Esophagus squamous epithelium (tissue), 5 donors: ENCODE measurements around the gene LCE1A. TPM values are rescaled to one million over a fixed set of nuclear protein-coding genes. Genes with fewer than 3 reads are reported as not detected.
A peak's percentile ranks its signal among the peaks of the same experiment; 100 is the strongest.

ENCODE experiments used
- DNase-seq: peaks from one replicate; lab custom pipeline; 2025; lab: John Stamatoyannopoulos, UW
- H3K27ac ChIP-seq, 4 donors: fragments of 200-600 bp; sonication (generic); one replicate each; pipeline ENCODE4 v1.5.1; 2016 to 2019; ENCODE audit warnings: mild to moderate bottlenecking in 1 of 4
- H3K27me3 ChIP-seq, 4 donors: fragments of 200-600 bp; sonication (generic); 1 replicate in 3 of 4; 2 replicates in 1 of 4; pipeline versions ENCODE4 v1.5.1 to v1.6.0; 2017 to 2021; ENCODE audit warnings: antibody characterized with exemption in 1 of 4
- H3K36me3 ChIP-seq, 3 donors: fragments of 200-600 bp; sonication (generic); one replicate each; pipeline ENCODE4 v1.5.1; 2016 to 2019
- H3K4me1 ChIP-seq, 3 donors: fragments of 200-600 bp; sonication (generic); one replicate each; pipeline ENCODE4 v1.5.1; 2017 to 2019
- H3K4me3 ChIP-seq, 4 donors: fragments of 200-600 bp; sonication (generic); 1 replicate in 3 of 4; 2 replicates in 1 of 4; pipeline ENCODE4 v1.5.1; 2016 to 2019; ENCODE audit warnings: mild to moderate bottlenecking in 2 of 4, moderate library complexity in 1 of 4
- H3K9me3 ChIP-seq, 3 donors: fragments of 200-600 bp; sonication (generic); one replicate each; pipeline ENCODE4 v1.5.1; 2016 to 2019
- CTCF ChIP-seq, 6 experiments: fragments of 450-650 bp in 4 of 6; fragments of 200-600 bp in 2 of 6; sonication (generic) in 2 of 6; IDR thresholded peaks; one replicate each; pipeline ENCODE4 v1.5.1; 2016 to 2019; ENCODE audit warnings: antibody characterized with exemption in 6 of 6, mild to moderate bottlenecking in 4 of 6, moderate library complexity in 4 of 6
- POLR2A ChIP-seq, 4 donors: fragments of 450-650 bp; IDR thresholded peaks; one replicate each; pipeline ENCODE4 v1.6.1; 2017; ENCODE audit warnings: antibody characterized with exemption in 4 of 4, mild to moderate bottlenecking in 4 of 4, moderate library complexity in 3 of 4
- WGBS, 2 donors: methylation state at CpG; one replicate each; pipeline ENCODE4 v1.1.5; 2018; 5-methylcytosine and 5-hydroxymethylcytosine counted together
- intact Hi-C: fragments of 100-400 bp; cut with DNase I; formaldehyde crosslinking; loops from one replicate; pipeline ENCODE4 v1.15.0; 2022
- total RNA-seq, 4 donors: library from RNA; depleted of rRNA; stranded (reverse); fragments of >200 nt; gene quantifications; one replicate each; pipeline ENCODE4 v1.1.0, GENCODE V29; 2016
- donor health status: DM: yes; HTN: yes; CAD: no.

LCE1A gene
- total RNA-seq, 4 donors from 2014 or later, result not detected

- WGBS, 2 donors, result 83 to 90% methylated on average over 2 of the region's 2 CpGs
- intact Hi-C loops, result loop anchor here (10.0 kb wide), 1 partner anchor 212 kb away; no protein-coding TSS in a partner anchor
- Histone ChIP-seq H3K9me3 (no peaks in the 10 kb centered on the region), H3K4me1 (peaks cover 0 to 4% (median 0%) of the 10 kb centered on the region in 3 donors), H3K27ac (no peak overlapping the region), H3K27me3 (no peaks in the 10 kb centered on the region), H3K4me3 (no peak overlapping the region), H3K36me3 (no peaks in the 10 kb centered on the region)
- no peak for TF ChIP-seq POLR2A (IDR thresholded peaks at IDR 0.05)
- DNase-seq, result no peak
Observed at GRCh38 chr1:152866321-152866720, 39.0 kb downstream of the LCE1A start.

- WGBS, 2 donors, result 27 to 29% methylated on average over 9 of the region's 9 CpGs
- no peak for DNase-seq
- peaks cover 0 to 4% (median 0%) of the 10 kb centered on the region in 3 donors for H3K4me1 ChIP-seq
- H3K27ac ChIP-seq, result no peak overlapping the region
- intact Hi-C loops, result loop anchor here (2.0 to 10.0 kb wide), 3 partner anchors 57 to 321 kb away; no protein-coding TSS in a partner anchor
- peak in 5 of 6 experiments; percentile 68 to 84 (median 77) for TF ChIP-seq CTCF (IDR thresholded peaks at IDR 0.05)
- TF ChIP-seq POLR2A (IDR thresholded peaks at IDR 0.05), result no peak
- H3K9me3 ChIP-seq, result no peaks in the 10 kb centered on the region
- H3K4me3 ChIP-seq, result no peak overlapping the region
- no peaks in the 10 kb centered on the region for H3K27me3 ChIP-seq
- no peaks in the 10 kb centered on the region for H3K36me3 ChIP-seq
Observed at GRCh38 chr1:152869808-152870419, 42.6 kb downstream of the LCE1A start.

GRCh38 chr1:152870831-152871730, 43.8 kb downstream of the LCE1A start:
- Histone ChIP-seq H3K27ac (no peak overlapping the region), H3K4me3 (no peak overlapping the region), H3K9me3 (no peaks in the 10 kb centered on the region), H3K36me3 (no peaks in the 10 kb centered on the region), H3K27me3 (no peaks in the 10 kb centered on the region), H3K4me1 (peaks cover 0 to 4% (median 0%) of the 10 kb centered on the region in 3 donors)
- TF ChIP-seq POLR2A (IDR thresholded peaks at IDR 0.05) (no peak), CTCF (IDR thresholded peaks at IDR 0.05) (peak in 5 of 6 experiments; percentile 42 to 84 (median 60))
- 47 to 50% methylated on average over 14 to 15 of the region's 17 CpGs for WGBS, 2 donors
- DNase-seq, result no peak
- intact Hi-C loops, result loop anchor here (2.0 to 5.0 kb wide), 2 partner anchors 56 to 320 kb away; no protein-coding TSS in a partner anchor

- peaks cover 0 to 4% (median 0%) of the 10 kb centered on the region in 3 donors for H3K4me1 ChIP-seq
- WGBS, 2 donors, result 77 to 83% methylated on average over 6 of the region's 6 CpGs
Observed at GRCh38 chr1:152871731-152872126, 44.5 kb downstream of the LCE1A start.

GRCh38 chr1:152873495-152873894, 46.2 kb downstream of the LCE1A start:
- Histone ChIP-seq H3K9me3 (no peaks in the 10 kb centered on the region), H3K4me1 (peaks cover 0 to 6% (median 0%) of the 10 kb centered on the region in 3 donors), H3K36me3 (no peaks in the 10 kb centered on the region), H3K27ac (no peak overlapping the region), H3K27me3 (no peaks in the 10 kb centered on the region), H3K4me3 (no peak overlapping the region)
- DNase-seq, result no peak
- intact Hi-C loops, result loop anchor here (5.0 kb wide), 1 partner anchor 54 kb away; no protein-coding TSS in a partner anchor
- TF ChIP-seq CTCF (IDR thresholded peaks at IDR 0.05), result no peak
- TF ChIP-seq POLR2A (IDR thresholded peaks at IDR 0.05), result no peak

More at GRCh38 chr1:152871731-152872126, 44.5 kb downstream of the LCE1A start:
- no peak for TF ChIP-seq CTCF (IDR thresholded peaks at IDR 0.05)
- H3K27me3 ChIP-seq, result no peaks in the 10 kb centered on the region
- DNase-seq, result no peak
- no peak overlapping the region for H3K4me3 ChIP-seq
- intact Hi-C loops, result loop anchor here (2.0 to 5.0 kb wide), 2 partner anchors 56 to 319 kb away; no protein-coding TSS in a partner anchor
- no peaks in the 10 kb centered on the region for H3K9me3 ChIP-seq
- no peak overlapping the region for H3K27ac ChIP-seq
- no peaks in the 10 kb centered on the region for H3K36me3 ChIP-seq
